ENCODE data around the gene KLK13. TPM values are rescaled to one million over a fixed set of nuclear protein-coding genes. Genes with fewer than 3 reads are reported as not detected.

Gene KLK13
- total RNA-seq, 1 experiment from 2014 or later, result not detected

GRCh38 chr19:51027126-51027806 lies 37.6 kb downstream of the KLK13 start:
- H2AFZ ChIP-seq (ENCODE audit: low read length), result no peak overlapping the region
- H3K79me2 ChIP-seq (ENCODE audit: low read length), result no peaks in the 10 kb centered on the region
- H3K4me1 ChIP-seq (ENCODE audit: low read length), result no peaks in the 10 kb centered on the region
- H3K9me3 ChIP-seq (ENCODE audit: low read length), result no peaks in the 10 kb centered on the region
- H3K27me3 ChIP-seq (ENCODE audit: low read length), result no peaks in the 10 kb centered on the region
- no peaks in the 10 kb centered on the region for H3K36me3 ChIP-seq (ENCODE audit: insufficient read depth, low read length)
- no peaks in the 10 kb centered on the region for H4K20me1 ChIP-seq (ENCODE audit: insufficient read depth, low read depth, low read length)
- H3K4me2 ChIP-seq (ENCODE audit: low read depth, low read length, poor library complexity, severe bottlenecking), result no peak overlapping the region
- H3K9ac ChIP-seq (ENCODE audit: low read length), result no peak overlapping the region
- no peaks in the 10 kb centered on the region for H3K9me2 ChIP-seq (replicated peaks; ENCODE audit: insufficient read depth, low read length)
- H3K27ac ChIP-seq (ENCODE audit: low read length), result no peak overlapping the region
- DNase-seq, result no peak
- no peak overlapping the region for H3K4me3 ChIP-seq (ENCODE audit: low read length)

GRCh38 chr19:51026554-51026831 lies 38.4 kb downstream of the KLK13 start, which contains the start of gene KLK11:
KLK11 (minus strand) TSS chr19:51026616; CDS start chr19:51025631, 985 bp downstream.
- H3K27me3 ChIP-seq (ENCODE audit: low read length), result no peaks in the 10 kb centered on the region
- no peak within 1 kb of the TSS for H3K4me3 ChIP-seq (ENCODE audit: low read length)
- DNase-seq, result no peak
- H3K36me3 ChIP-seq (ENCODE audit: insufficient read depth, low read length), result no peaks in the 10 kb centered on the region
- H4K20me1 ChIP-seq (ENCODE audit: insufficient read depth, low read depth, low read length), result no peaks in the 10 kb centered on the region
- H3K9me3 ChIP-seq (ENCODE audit: low read length), result no peaks in the 10 kb centered on the region
- H3K9me2 ChIP-seq (replicated peaks; ENCODE audit: insufficient read depth, low read length), result no peaks in the 10 kb centered on the region
- no peaks in the 10 kb centered on the region for H3K4me1 ChIP-seq (ENCODE audit: low read length)
- H2AFZ ChIP-seq (ENCODE audit: low read length), result no peak within 1 kb of the TSS
- H3K79me2 ChIP-seq (ENCODE audit: low read length), result no peaks in the 10 kb centered on the region
- H3K9ac ChIP-seq (ENCODE audit: low read length), result no peak within 1 kb of the TSS
- no peak within 1 kb of the TSS for H3K27ac ChIP-seq (ENCODE audit: low read length)
- no peak within 1 kb of the TSS for H3K4me2 ChIP-seq (ENCODE audit: low read depth, low read length, poor library complexity, severe bottlenecking)

GRCh38 chr19:51025809-51026553 lies 38.9 kb downstream of the KLK13 start:
- Histone ChIP-seq H3K9me3 (ENCODE audit: low read length) (no peaks in the 10 kb centered on the region), H2AFZ (ENCODE audit: low read length) (no peak overlapping the region), H3K4me2 (ENCODE audit: low read depth, low read length, poor library complexity, severe bottlenecking) (no peak overlapping the region), H3K27ac (ENCODE audit: low read length) (no peak overlapping the region), H4K20me1 (ENCODE audit: insufficient read depth, low read depth, low read length) (no peaks in the 10 kb centered on the region), H3K9ac (ENCODE audit: low read length) (no peak overlapping the region), H3K79me2 (ENCODE audit: low read length) (no peaks in the 10 kb centered on the region), H3K9me2 (replicated peaks; ENCODE audit: insufficient read depth, low read length) (no peaks in the 10 kb centered on the region), H3K4me1 (ENCODE audit: low read length) (no peaks in the 10 kb centered on the region), H3K36me3 (ENCODE audit: insufficient read depth, low read length) (no peaks in the 10 kb centered on the region), H3K4me3 (ENCODE audit: low read length) (no peak overlapping the region), H3K27me3 (ENCODE audit: low read length) (no peaks in the 10 kb centered on the region)
- DNase-seq, result no peak

GRCh38 chr19:51025401-51025800 lies 39.5 kb downstream of the KLK13 start:
- no peak overlapping the region for H3K27ac ChIP-seq (ENCODE audit: low read length)
- H2AFZ ChIP-seq (ENCODE audit: low read length), result no peak overlapping the region
- no peaks in the 10 kb centered on the region for H3K79me2 ChIP-seq (ENCODE audit: low read length)
- no peak overlapping the region for H3K9ac ChIP-seq (ENCODE audit: low read length)
- no peaks in the 10 kb centered on the region for H3K4me1 ChIP-seq (ENCODE audit: low read length)
- no peak overlapping the region for H3K4me3 ChIP-seq (ENCODE audit: low read length)
- DNase-seq, result no peak
- no peaks in the 10 kb centered on the region for H4K20me1 ChIP-seq (ENCODE audit: insufficient read depth, low read depth, low read length)
- H3K36me3 ChIP-seq (ENCODE audit: insufficient read depth, low read length), result no peaks in the 10 kb centered on the region
- H3K4me2 ChIP-seq (ENCODE audit: low read depth, low read length, poor library complexity, severe bottlenecking), result no peak overlapping the region
- no peaks in the 10 kb centered on the region for H3K9me2 ChIP-seq (replicated peaks; ENCODE audit: insufficient read depth, low read length)
- H3K27me3 ChIP-seq (ENCODE audit: low read length), result no peaks in the 10 kb centered on the region
- H3K9me3 ChIP-seq (ENCODE audit: low read length), result no peaks in the 10 kb centered on the region

GRCh38 chr19:51024924-51025323 lies 40.0 kb downstream of the KLK13 start:
- Histone ChIP-seq H3K4me3 (ENCODE audit: low read length) (no peak overlapping the region), H3K79me2 (ENCODE audit: low read length) (no peaks in the 10 kb centered on the region), H3K4me1 (ENCODE audit: low read length) (no peaks in the 10 kb centered on the region), H3K9me3 (ENCODE audit: low read length) (no peaks in the 10 kb centered on the region), H3K9ac (ENCODE audit: low read length) (no peak overlapping the region), H2AFZ (ENCODE audit: low read length) (no peak overlapping the region), H3K9me2 (replicated peaks; ENCODE audit: insufficient read depth, low read length) (no peaks in the 10 kb centered on the region), H3K27ac (ENCODE audit: low read length) (no peak overlapping the region), H3K36me3 (ENCODE audit: insufficient read depth, low read length) (no peaks in the 10 kb centered on the region), H3K4me2 (ENCODE audit: low read depth, low read length, poor library complexity, severe bottlenecking) (no peak overlapping the region), H4K20me1 (ENCODE audit: insufficient read depth, low read depth, low read length) (no peaks in the 10 kb centered on the region), H3K27me3 (ENCODE audit: low read length) (no peaks in the 10 kb centered on the region)
- no peak for DNase-seq

- H3K79me2 ChIP-seq (ENCODE audit: low read length), result no peaks in the 10 kb centered on the region
- H3K4me1 ChIP-seq (ENCODE audit: low read length), result no peaks in the 10 kb centered on the region
- H3K9me3 ChIP-seq (ENCODE audit: low read length), result no peaks in the 10 kb centered on the region
- no peaks in the 10 kb centered on the region for H4K20me1 ChIP-seq (ENCODE audit: insufficient read depth, low read depth, low read length)
- no peak for DNase-seq
- no peaks in the 10 kb centered on the region for H3K36me3 ChIP-seq (ENCODE audit: insufficient read depth, low read length)
- H3K4me2 ChIP-seq (ENCODE audit: low read depth, low read length, poor library complexity, severe bottlenecking), result no peak overlapping the region
- H3K9ac ChIP-seq (ENCODE audit: low read length), result no peak overlapping the region
- no peaks in the 10 kb centered on the region for H3K27me3 ChIP-seq (ENCODE audit: low read length)
- no peak overlapping the region for H3K27ac ChIP-seq (ENCODE audit: low read length)
- no peak overlapping the region for H3K4me3 ChIP-seq (ENCODE audit: low read length)
- no peak overlapping the region for H2AFZ ChIP-seq (ENCODE audit: low read length)
- no peaks in the 10 kb centered on the region for H3K9me2 ChIP-seq (replicated peaks; ENCODE audit: insufficient read depth, low read length)
These were observed 40.9 kb downstream of the KLK13 start for GRCh38 chr19:51023946-51024345.

GRCh38 chr19:51022526-51022925 lies 42.4 kb downstream of the KLK13 start:
- Histone ChIP-seq H3K9me3 (ENCODE audit: low read length) (no peaks in the 10 kb centered on the region), H3K4me3 (ENCODE audit: low read length) (no peak overlapping the region), H4K20me1 (ENCODE audit: insufficient read depth, low read depth, low read length) (no peaks in the 10 kb centered on the region), H3K4me1 (ENCODE audit: low read length) (no peaks in the 10 kb centered on the region), H3K27ac (ENCODE audit: low read length) (no peak overlapping the region), H3K4me2 (ENCODE audit: low read depth, low read length, poor library complexity, severe bottlenecking) (no peak overlapping the region), H3K9ac (ENCODE audit: low read length) (no peak overlapping the region), H3K27me3 (ENCODE audit: low read length) (no peaks in the 10 kb centered on the region), H3K79me2 (ENCODE audit: low read length) (no peaks in the 10 kb centered on the region), H3K9me2 (replicated peaks; ENCODE audit: insufficient read depth, low read length) (no peaks in the 10 kb centered on the region), H3K36me3 (ENCODE audit: insufficient read depth, low read length) (no peaks in the 10 kb centered on the region), H2AFZ (ENCODE audit: low read length) (no peak overlapping the region)
- DNase-seq, result no peak

GRCh38 chr19:51020988-51021651 lies 43.8 kb downstream of the KLK13 start:
- DNase-seq, result peak; percentile 76

More at GRCh38 chr19:51020988-51021651, 43.8 kb downstream of the KLK13 start:
- H3K4me1 ChIP-seq (ENCODE audit: low read length), result no peaks in the 10 kb centered on the region
- H3K36me3 ChIP-seq (ENCODE audit: insufficient read depth, low read length), result no peaks in the 10 kb centered on the region
- no peaks in the 10 kb centered on the region for H3K9me2 ChIP-seq (replicated peaks; ENCODE audit: insufficient read depth, low read length)
- no peak overlapping the region for H2AFZ ChIP-seq (ENCODE audit: low read length)
- no peak overlapping the region for H3K27ac ChIP-seq (ENCODE audit: low read length)
- H3K4me2 ChIP-seq (ENCODE audit: low read depth, low read length, poor library complexity, severe bottlenecking), result no peak overlapping the region
- no peaks in the 10 kb centered on the region for H3K27me3 ChIP-seq (ENCODE audit: low read length)
- H4K20me1 ChIP-seq (ENCODE audit: insufficient read depth, low read depth, low read length), result no peaks in the 10 kb centered on the region
- no peak overlapping the region for H3K9ac ChIP-seq (ENCODE audit: low read length)
- H3K9me3 ChIP-seq (ENCODE audit: low read length), result no peaks in the 10 kb centered on the region
- no peak overlapping the region for H3K4me3 ChIP-seq (ENCODE audit: low read length)
- no peaks in the 10 kb centered on the region for H3K79me2 ChIP-seq (ENCODE audit: low read length)
